Ishikawa (cell line): ENCODE data around the gene EFNA5.

Experiments used
- CEBPB ChIP-seq: IDR thresholded peaks from 2 replicates; pipeline ENCODE4 v1.6.1; 2012
- CREB1 ChIP-seq: IDR thresholded peaks from 2 replicates; pipeline ENCODE4 v1.6.1; 2012; ENCODE audit warnings: low read depth
- EGR1 ChIP-seq: IDR thresholded peaks from 2 replicates; pipeline ENCODE4 v1.6.1; 2012
- EP300 ChIP-seq: IDR thresholded peaks from 2 replicates; pipeline ENCODE4 v1.6.1; 2012; ENCODE audit warnings: borderline replicate concordance
- FOXM1 ChIP-seq: IDR thresholded peaks from 2 replicates; pipeline ENCODE4 v1.6.1; 2012; ENCODE audit warnings: low read depth, borderline replicate concordance
- NFIC ChIP-seq: IDR thresholded peaks from 2 replicates; pipeline ENCODE4 v1.6.1; 2012
- RAD21 ChIP-seq: IDR thresholded peaks from 2 replicates; pipeline ENCODE4 v1.6.1; 2012; ENCODE audit warnings: low read depth
- TAF1 ChIP-seq: IDR thresholded peaks from 2 replicates; pipeline ENCODE4 v1.6.1; 2012; ENCODE audit warnings: low read depth, mild to moderate bottlenecking
- TCF12 ChIP-seq: IDR thresholded peaks from 2 replicates; pipeline ENCODE4 v1.6.1; 2012; ENCODE audit warnings: low read depth
- TEAD4 ChIP-seq: IDR thresholded peaks from 2 replicates; pipeline ENCODE4 v1.6.1; 2012
- YY1 ChIP-seq: IDR thresholded peaks from 2 replicates; pipeline ENCODE4 v1.6.1; 2012; ENCODE audit warnings: low read depth
- ZBTB7A ChIP-seq: IDR thresholded peaks from 2 replicates; pipeline ENCODE4 v1.6.1; 2012; ENCODE audit warnings: low read depth
- TF ChIP-seq, protein P1 (sequence below): IDR thresholded peaks from 2 replicates; pipeline ENCODE4 v1.6.1; 2012; ENCODE audit warnings: low read depth, mild to moderate bottlenecking
- TF ChIP-seq, protein P2 (sequence below): IDR thresholded peaks from 2 replicates; pipeline ENCODE4 v1.6.1; 2012
- TF ChIP-seq, protein P3 (sequence below): IDR thresholded peaks from 2 replicates; pipeline ENCODE4 v1.6.1; 2012

Gene EFNA5

DNA sequence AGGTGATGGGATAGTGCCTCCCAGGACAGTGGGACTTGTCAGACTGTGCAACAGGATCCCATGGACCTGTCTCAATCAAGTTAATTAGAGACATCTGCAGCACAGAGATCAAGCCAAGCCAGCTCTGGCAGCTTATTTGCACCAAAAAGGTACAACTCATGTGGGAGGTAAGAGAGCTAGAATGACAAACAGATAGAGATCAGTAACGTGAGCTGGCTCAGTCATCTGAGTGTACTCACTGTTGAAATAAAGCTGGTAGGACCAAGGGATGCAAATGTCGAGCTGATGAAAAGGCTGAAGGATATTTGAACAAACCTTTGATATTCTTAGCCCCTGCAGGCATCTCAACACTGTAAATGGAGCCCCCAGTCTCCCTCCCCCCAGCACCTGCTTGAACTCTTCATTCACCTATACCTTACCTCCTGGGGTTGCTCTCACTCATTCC lies 198.1 kb downstream of the EFNA5 start:
- TF ChIP-seq TAF1 (no peak), EP300 (no peak), TEAD4 (no peak), EGR1 (no peak), NFIC (no peak), CEBPB (no peak), YY1 (no peak), ZBTB7A (no peak), RAD21 (no peak), TCF12 (no peak), CREB1 (no peak), FOXM1 (no peak)
- TF ChIP-seq, protein P1, sequence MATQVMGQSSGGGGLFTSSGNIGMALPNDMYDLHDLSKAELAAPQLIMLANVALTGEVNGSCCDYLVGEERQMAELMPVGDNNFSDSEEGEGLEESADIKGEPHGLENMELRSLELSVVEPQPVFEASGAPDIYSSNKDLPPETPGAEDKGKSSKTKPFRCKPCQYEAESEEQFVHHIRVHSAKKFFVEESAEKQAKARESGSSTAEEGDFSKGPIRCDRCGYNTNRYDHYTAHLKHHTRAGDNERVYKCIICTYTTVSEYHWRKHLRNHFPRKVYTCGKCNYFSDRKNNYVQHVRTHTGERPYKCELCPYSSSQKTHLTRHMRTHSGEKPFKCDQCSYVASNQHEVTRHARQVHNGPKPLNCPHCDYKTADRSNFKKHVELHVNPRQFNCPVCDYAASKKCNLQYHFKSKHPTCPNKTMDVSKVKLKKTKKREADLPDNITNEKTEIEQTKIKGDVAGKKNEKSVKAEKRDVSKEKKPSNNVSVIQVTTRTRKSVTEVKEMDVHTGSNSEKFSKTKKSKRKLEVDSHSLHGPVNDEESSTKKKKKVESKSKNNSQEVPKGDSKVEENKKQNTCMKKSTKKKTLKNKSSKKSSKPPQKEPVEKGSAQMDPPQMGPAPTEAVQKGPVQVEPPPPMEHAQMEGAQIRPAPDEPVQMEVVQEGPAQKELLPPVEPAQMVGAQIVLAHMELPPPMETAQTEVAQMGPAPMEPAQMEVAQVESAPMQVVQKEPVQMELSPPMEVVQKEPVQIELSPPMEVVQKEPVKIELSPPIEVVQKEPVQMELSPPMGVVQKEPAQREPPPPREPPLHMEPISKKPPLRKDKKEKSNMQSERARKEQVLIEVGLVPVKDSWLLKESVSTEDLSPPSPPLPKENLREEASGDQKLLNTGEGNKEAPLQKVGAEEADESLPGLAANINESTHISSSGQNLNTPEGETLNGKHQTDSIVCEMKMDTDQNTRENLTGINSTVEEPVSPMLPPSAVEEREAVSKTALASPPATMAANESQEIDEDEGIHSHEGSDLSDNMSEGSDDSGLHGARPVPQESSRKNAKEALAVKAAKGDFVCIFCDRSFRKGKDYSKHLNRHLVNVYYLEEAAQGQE = no peak
- TF ChIP-seq, protein P2, sequence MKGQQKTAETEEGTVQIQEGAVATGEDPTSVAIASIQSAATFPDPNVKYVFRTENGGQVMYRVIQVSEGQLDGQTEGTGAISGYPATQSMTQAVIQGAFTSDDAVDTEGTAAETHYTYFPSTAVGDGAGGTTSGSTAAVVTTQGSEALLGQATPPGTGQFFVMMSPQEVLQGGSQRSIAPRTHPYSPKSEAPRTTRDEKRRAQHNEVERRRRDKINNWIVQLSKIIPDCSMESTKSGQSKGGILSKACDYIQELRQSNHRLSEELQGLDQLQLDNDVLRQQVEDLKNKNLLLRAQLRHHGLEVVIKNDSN = no peak

DNA sequence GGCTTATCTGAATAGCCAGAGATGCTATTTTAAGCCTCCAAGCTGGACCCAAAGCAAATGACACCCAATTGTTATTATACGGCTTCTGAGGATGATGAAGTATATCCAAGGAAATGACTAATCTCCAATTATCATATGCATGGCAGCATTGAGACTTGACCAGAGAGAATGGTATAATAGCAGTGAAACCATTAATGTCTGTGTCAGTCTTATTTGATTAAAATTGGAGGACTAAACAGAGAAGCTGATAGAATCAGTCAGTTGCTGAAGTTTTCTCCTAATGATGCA lies 200.5 kb downstream of the EFNA5 start:
- TF ChIP-seq EP300 (no peak), TEAD4 (no peak), NFIC (no peak), ZBTB7A (no peak), CEBPB (no peak), YY1 (no peak), FOXM1 (no peak), TAF1 (no peak), EGR1 (no peak), TCF12 (no peak), RAD21 (no peak), CREB1 (no peak)
- TF ChIP-seq, protein P3, sequence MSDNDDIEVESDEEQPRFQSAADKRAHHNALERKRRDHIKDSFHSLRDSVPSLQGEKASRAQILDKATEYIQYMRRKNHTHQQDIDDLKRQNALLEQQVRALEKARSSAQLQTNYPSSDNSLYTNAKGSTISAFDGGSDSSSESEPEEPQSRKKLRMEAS = no peak
- TF ChIP-seq, protein P2 = no peak
- TF ChIP-seq, protein P1 = no peak

DNA sequence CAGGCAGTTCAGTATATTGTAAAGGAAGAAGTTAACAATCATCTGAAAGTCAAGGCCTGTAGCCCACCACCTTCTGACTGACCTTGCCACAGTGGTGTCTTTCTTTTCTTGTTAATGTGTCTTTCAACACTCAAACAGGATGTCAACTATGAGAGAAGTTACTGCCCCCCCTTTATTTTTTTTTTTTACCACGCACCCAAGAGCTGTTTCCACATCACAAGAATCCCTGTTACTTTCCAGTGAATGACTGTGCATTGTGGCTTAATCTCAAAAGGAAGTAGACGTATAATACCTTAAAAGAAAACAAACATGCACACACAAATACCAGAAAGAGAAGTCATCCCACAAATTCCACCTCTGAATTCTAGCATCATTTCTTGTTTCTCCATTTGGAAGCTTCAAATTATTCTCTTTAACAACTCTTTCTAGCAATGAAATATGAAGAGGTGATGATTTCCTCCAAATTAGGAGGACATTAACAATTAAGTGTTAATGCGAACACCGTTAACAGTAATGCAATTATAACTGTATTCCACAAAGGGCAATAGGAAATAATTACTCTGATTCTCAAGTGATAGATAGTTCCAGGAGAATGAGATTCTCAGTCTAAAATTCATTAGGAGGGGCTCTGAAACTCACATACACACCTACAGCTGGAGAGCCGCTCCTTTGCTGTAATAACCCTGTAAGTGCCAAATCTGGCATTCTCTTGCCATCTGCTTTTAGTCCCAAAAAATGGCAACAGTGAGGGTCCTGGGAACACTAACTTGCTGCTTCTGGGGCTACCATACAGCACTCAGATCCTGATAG lies 201.0 kb downstream of the EFNA5 start:
- TF ChIP-seq EGR1 = no peak
- TF ChIP-seq ZBTB7A = no peak
- TF ChIP-seq, protein P2 = no peak

DNA sequence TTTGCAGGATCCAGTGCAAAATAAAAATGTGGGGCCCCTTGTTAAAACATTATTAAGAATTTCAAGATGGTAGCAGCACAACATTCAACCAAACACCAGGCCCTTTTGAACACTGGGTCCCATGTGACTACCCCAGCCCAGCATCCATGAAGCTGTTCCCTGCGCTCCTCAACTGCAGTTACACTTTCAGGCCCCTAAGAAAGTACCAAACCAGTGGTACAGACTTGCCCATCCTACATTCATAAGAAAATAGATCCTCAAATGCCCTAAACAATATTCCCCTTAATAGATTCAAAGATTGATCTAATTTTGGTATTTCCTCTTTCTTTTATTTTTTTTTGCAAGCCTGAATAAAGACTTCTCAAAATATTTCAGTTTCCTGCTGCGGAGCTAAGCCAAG lies 201.7 kb downstream of the EFNA5 start:
- TF ChIP-seq TAF1 = no peak
- TF ChIP-seq, protein P1 = no peak
- TF ChIP-seq, protein P3 = no peak
- TF ChIP-seq ZBTB7A = no peak
- no peak for TF ChIP-seq FOXM1
